Measurements from ENCODE around the gene STARD13.

- no peak for TF ChIP-seq YY1 (IDR thresholded peaks at IDR 0.05; ENCODE audit: insufficient read depth, insufficient read length)
- no peak for TF ChIP-seq ZNF274 (IDR thresholded peaks at IDR 0.05; ENCODE audit: low read depth, low read length)
These were observed 109.6 kb downstream of the STARD13 start for GRCh38 chr13:33175991-33176390.

Measured in NT2/D1 (cell line).